ENCODE results near the gene OSBPL3.

- TF ChIP-seq CTCF (IDR thresholded peaks at IDR 0.05) (no peak), POLR2A (IDR thresholded peaks at IDR 0.05) (no peak)
These were observed 31.2 kb downstream of the OSBPL3 start for GRCh38 chr7:24948739-24949138.

Data from body of pancreas (tissue), 4 donors.